GM19372 (cell line): ENCODE measurements around the gene GPR143.
A peak's percentile ranks its signal among the peaks of the same experiment; 100 is the strongest.
"Not testable (repeated sequence)": the region's sequence is repeated elsewhere in the genome, so short reads cannot be mapped to it uniquely, and the experiment has no call there.

Experiments used
- ATAC-seq: cut with Tn5 transposase; IDR thresholded peaks from one replicate; pipeline ENCODE4 v1.9.1; 2021; ENCODE audit warnings: mild to moderate bottlenecking, low read depth, moderate library complexity; ENCODE audit not compliant: unreplicated experiment

Gene GPR143

DNA sequence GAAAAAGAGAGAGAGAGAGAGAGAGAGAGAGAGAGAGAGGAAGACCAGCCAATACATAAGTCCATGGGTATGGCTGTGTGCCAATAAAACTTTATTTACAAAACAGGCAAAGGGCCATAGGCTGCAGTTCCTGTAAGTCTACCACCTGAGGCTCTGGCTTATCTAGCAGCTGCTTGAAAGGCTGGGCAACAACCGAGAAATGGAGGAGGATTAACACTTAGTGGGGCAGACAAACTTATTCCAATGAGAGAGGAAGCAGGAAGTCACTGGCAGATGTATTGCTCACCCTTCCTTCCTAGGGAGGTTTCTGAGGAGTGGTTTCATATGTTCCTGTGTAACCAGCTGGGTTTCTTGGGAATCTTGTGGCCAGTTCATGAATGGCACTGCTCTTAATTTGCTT is 4.7 kb upstream of the GPR143 start:
- no peak for ATAC-seq

DNA sequence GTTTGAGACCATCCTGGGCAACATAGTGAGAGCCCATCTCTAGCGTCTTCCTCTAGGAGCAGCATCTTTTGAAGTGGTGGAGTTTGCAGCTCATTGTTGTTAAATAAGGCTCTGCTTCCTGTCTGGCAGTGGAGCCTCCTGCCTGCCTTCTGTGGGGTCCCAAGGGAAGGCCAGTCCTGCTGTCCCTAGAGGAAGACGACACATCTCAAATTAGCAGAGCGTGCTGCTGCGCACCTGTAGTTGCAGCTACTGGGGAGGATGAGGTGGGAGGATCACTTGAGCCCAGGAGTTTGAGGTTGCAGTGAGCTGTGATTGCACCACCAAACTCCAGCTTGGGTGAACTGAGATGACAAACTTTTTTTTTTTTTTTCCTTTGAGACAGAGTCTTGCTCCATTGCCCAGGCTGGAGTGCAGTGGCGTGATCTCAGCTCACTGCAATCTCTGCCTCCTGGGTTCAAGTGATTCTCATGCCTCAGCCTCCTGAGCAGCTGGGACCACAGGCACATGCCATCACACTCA is 2.7 kb upstream of the GPR143 start:
- not testable (repeated sequence) for ATAC-seq

DNA sequence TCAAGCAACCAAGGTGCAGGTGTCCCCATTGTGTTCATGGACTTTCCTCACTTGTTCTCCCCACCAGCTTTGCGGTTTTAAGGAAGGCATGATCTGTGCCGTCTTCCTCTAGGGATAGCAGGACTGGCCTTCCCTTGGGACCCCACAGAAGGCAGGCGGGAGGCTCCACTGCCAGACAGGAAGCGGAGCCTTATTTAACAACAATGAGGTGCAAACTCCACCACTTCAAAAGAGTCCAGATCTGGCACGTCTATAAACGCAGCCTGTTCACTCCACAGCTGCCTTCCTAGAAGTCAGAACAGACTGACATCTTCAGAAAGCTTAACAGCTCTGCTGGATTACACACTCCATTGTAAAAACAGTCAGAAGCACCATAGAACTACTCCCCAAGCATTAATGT is 1.7 kb upstream of the GPR143 start:
- ATAC-seq, result no peak

DNA sequence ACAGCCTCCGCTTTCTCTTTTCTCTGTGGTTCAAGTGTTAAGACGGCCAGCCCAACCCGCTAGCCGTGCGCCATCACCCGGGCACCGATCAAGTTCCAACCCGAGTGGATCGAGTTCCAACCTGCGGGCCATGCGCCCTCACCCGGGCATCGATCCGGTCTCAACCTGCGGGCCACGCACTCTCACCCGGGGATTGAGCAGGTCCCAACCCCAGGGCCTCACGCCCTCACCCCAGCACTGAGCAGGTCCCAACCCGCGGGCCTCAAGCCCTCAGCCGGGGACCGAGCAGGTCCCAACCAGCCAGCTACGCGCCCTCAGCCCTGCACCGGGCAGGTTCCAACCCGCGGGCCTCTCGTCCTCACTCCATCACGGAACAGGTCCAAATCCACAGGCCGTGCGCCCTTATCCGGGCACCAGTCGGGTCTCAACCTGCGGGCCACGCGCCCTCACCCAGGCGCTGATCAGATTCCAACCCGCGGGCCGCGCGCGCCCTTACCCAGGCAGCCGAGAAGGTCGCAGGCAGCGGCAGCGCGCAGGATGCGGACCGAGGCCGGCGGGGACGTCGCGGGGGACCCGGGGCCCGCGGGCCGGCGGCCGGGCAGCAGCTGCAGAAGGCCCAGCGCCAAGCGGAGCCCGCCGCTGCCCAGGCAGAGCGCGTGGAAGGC is 443 bp downstream of the GPR143 start:
- ATAC-seq, result no peak

DNA sequence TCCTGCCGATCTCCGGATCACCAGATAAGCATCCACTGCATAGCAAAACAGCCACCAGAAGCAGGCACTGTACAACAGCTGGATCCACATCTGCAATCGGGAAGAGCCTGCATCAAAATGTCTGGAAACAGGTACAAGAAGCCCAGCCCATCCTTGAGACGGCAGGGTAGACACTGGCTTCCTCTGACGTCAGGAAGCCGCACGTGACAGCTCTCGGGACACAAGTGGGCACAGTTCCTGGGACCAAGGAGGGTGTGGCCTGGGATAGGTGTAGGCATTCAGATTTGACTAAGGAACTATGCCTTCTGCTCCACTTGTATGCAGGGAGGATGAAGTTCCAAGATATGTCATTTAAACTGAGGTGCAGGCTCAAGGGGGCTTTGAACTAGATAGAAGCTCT is 6.3 kb downstream of the GPR143 start:
- no peak for ATAC-seq

DNA sequence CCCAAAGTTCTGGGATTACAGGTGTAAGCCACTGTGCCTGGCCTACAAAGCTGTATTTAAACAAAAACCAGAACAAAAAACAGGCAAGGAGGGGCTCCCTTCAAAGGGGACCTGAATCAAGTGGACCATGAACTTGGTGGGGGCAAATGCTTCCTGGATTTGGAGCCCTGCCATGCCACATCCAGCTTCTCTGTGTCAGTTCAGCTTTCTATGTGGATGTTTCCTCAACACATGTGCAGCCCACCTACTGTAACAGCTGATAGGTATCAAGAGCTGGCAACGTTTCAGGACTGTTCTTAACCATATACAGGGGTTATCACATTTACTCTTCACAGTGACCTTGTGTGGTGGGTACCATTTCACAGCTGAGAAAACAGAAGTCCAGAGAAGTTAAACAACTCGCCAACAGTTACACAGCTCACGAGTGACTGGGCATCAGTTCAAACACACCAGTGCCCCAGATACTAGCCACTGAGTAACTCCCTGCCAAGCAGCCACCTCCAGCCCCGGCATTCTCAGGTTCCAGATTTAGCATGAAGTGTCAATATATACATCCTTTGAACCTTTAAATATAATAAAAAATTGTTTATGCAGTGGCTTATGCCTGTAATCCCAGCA is 7.5 kb downstream of the GPR143 start:
- ATAC-seq, result no peak

DNA sequence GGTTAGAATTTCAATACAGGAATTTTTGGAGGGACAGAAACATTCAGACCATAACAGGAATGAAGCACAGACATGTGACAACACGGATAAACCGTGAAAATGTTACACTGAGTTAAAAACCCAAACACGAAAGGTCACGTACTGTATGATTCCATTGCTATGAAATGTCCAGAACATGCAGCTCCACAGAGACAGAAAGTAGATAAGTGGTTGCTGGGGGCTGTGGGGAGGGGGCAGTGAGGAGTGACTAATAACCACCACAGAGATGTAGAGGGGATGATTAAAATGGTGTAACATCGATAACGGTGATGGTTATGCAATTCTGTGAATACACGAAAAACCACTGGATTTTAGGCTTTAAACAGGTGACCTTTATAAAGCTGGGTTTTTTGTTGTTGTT is 8.3 kb downstream of the GPR143 start:
- ATAC-seq, result no peak

DNA sequence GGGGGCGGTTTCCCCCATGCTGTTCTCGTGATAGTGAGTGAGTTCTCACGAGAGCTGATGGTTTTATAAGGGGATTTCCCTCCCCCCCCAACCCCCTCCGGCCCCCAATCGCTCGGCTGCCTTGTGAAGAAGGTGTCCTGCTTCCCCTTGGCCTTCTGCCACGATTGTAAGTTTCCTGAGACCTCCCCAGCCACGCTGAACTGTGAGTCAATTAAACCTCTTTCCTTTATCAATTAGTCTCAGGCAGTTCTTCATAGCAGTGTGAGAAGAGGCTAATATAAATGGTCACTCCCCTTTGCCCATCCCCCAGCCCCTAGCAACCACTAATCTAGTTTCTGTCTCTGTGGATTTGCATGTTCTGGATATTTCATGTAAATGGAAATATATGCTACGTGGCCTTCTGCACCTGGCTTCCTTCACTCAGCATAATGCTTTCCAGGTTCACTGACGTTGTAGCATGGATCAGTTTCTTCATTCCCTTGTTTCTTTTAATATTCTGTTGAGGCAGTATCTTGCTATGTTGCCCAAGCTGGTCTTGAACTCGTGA is 16.4 kb downstream of the GPR143 start:
- no peak for ATAC-seq

DNA sequence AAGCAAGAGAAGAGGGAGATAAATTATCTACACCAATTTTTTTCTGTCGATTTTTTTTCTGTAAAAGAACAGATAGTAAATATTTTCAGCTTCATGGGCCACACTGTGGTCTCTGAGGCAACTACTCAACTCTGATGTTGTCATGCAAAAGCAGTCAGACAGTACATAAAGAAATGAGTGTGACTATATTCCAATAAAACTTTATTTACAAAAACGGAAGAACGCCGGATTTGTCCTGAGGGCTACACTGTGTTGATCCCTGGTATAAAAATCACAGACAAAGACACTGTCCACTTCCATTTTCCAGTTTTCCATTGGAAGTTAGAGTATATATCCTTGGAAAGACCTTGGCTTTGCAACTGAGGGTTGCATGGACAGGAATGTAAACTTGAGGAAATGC is 18.0 kb downstream of the GPR143 start:
- no peak for ATAC-seq

DNA sequence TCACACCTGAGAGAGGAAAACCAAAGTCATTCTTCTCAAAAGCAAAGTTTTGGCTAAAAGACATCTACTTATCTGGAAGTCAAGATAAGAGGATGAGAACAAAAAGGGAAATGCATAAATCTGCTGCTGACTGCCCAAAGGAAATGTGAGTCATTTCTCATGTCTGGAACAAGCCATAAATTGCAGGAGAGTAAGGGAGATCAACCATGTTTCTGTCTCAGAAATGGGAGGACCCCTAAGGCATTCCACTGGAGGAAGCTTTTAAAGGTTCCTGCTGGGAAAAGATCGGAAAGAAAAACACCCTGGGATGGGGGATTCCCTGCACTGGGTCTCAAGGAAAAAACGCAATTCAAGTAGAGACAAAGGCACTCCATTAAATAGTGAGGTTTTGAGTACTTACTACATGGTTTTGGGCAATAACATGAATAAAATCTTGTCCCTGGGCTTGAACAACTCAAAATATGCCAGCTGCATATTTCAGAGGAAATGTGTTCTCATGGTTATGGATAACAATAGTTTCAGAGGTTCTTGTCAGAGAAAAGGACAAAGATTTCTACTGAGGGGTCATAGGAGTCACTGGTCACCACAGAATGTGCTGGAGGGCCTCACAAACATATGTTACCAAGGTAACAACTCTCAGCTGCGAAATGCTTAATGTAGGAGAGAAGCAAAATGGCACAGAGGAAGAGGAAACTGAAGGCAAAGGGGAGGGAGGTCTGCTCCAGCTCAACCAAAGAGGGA is 19.3 kb downstream of the GPR143 start:
- no peak for ATAC-seq

DNA sequence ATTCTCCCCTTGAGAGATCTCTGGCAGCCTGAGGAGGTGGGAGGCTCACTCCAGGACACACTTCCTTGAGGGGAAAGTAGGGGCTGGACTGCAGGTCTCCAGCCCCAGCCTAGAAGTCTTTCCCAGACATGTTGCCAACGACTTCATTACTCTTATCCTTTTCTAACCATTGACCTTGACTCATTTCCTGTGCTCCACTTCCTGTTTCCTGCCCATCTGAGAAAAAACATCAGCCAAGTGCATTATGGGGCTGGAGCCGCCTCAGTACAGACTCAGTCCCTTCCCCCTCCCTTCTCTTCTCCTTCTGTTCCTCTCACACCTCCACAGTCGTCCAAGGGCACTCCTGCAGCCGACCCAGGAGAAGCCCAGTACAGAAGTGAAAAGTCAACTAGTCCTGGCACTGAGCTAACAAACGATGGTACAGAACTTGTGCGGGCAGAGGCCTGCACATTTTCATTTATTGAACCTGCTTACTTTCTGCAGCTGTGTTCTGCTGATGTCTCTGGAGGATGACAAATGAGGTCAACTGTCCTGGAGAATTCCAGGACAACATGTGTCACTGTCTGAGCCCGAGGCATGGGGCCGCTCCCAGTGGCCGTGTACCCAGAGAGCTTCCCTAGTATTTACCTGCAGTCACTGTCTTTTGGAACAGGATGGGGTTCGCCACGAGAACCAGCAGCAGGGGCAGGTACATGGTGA is 20.1 kb downstream of the GPR143 start:
- ATAC-seq, result no peak

DNA sequence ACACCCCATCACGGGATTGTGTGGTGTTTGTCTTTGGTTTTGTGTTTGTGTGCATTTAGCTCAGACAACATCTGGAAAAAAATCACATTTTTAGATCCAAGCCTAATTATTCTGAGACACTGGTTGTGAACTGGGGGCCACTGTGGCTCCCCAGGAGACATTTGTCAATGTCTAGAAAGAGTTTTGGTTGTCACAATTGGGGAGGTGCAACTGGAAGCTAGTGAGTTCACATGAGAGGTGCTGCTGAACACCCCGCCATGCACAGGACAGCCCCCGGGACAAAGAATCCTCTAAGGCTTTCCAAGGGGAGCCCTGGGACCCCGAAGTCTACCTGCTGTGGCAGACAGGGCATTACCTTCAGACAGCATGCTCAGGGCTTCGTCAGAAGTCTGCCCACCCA is 26.5 kb downstream of the GPR143 start:
- ATAC-seq, result no peak

DNA sequence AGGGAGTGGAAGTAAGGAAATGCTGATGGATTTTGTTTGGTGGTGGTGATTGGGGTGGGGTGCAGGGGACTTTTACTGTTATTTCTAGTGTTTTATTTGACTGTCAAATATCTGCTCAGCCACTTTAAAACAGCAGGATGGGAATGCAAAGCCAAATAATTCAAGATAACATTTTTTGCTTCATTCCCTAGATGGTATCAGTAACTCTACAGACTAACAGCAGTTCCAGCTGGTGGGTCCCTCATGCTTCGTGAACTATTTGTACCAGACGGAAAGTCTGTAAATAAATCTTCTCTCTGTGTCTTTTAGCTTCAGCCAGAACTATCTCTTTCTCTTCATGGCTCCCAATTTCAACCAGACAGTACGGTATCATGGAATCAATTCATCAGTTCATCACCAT is 27.5 kb downstream of the GPR143 start:
- ATAC-seq, result no peak

DNA sequence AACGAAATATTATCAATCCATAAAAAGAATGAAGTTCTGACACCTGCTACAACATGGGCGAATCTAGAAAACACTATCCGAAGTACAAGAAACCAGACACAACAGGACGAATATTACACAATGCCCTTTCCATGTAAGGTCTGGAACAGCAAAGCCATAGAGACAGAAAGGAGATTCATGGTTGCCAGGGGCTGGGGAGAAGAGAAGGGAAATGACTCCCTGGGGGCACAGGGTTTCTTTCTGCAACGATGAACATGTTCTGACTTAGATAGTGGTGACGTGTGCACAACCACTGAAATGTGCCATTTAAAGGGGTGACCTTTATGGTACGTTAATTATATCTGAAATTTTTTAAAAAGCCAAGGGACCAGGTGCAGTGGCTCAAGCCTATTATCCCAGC is 28.3 kb downstream of the GPR143 start:
- ATAC-seq, result no peak

DNA sequence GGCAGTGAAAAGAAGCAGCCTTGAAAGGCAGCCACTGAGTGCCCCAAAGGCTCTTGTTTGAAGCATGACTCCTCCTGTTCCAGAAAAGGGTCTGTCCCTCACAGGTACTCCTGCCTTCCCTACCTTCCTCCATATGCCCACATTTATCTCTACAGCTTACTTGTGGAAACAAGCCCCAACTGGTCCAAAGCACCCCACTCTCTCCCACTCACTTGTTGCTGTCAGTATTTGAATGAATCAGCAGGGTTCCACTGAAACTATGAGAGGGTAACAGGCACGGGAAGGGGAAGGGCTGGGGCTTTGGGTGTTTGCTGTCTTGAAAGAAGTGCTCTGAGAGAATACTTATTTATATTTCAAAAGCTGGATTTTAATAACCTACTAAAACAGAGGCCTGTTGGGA is 34.9 kb downstream of the GPR143 start:
- peak; percentile 62 for ATAC-seq

DNA sequence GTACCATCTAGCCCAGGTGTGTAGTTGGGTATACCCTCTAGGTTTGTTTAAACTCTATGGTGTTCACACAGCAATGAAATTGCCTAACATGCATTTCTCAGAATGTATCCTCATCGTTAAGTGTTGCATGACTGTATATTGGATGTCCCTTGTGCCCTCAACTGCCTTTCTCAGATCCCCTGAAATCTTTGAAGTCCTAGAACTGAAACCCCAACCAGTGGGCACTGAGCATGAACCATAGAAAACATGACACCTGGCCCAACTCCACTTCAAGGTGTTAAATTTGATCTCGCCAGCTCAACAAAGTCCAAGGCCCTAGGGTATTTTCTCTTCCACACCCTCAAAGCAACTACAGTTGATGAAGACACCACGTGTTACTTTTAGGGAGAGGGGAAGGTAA is 35.6 kb downstream of the GPR143 start:
- ATAC-seq, result no peak

DNA sequence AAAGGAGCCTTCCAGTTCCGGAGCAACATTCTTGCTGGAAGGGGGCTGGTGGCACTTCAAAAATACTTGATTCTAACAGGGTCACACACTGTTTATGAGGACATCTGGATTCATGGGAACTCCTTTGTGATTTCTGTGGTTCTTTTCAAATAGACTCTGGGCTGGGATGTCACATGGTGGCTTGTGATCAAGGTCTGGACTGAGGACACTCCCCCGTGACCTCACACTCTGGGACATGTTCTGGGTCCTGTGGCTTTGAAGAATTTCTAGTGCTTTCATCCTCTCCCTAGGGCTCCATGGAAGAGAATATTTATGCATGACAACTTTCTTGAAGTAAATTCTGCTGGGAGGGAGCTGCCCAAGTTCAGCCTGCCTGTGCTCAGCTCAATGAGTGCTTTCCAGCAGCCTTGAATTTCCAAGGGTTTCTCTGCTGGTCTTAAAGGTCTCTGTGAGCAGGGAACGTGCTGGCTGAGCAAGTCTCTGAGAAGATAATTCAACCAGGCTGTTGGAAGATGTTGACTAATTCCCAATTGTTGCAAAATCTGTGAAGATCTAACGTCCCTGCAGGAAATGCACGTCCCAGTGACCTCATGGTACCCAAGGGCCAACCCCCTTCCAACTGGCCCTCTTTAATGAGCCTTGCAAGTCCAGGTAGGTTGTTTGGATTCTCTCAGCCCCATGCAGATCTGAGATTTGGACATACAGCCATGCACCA is 36.3 kb downstream of the GPR143 start:
- no peak for ATAC-seq

DNA sequence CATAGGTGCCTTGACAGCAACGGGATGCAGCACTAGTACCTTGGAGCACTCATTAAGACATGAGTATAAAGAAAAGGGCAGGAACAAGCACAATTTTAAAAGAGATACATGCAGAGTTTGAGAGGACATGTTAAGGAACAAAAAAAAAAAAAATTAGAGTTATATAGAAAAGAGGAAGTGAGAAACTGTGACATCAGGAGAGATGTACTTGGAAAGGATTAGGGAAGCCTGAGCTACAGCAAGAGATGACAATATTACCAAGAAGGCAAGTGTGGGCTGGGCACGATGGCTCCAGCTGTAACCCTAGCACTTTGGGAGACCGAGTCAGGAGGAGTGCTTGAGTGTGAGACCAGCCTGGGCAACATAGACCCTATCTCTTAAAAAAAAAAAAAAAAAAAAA is 37.4 kb downstream of the GPR143 start:
- ATAC-seq, result no peak

DNA sequence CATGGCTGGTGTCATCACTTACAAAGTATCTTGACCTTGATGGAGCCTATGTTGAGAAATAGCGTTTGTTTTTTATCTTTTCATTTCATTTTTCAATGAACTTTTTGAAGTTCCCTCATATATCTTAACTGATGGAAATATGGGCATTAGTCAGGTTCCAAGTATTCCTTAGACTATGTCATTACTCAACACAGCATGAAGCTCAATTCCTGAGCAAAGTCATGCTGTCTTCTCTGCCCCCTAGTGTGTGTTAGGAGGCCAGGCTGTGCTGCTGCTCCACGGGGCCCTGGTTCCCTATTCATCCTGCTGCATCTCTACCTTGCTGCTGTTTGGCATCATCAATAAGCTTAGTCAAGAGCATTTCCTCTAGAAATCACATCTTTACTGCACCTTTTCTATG is 40.9 kb downstream of the GPR143 start:
- no peak for ATAC-seq

DNA sequence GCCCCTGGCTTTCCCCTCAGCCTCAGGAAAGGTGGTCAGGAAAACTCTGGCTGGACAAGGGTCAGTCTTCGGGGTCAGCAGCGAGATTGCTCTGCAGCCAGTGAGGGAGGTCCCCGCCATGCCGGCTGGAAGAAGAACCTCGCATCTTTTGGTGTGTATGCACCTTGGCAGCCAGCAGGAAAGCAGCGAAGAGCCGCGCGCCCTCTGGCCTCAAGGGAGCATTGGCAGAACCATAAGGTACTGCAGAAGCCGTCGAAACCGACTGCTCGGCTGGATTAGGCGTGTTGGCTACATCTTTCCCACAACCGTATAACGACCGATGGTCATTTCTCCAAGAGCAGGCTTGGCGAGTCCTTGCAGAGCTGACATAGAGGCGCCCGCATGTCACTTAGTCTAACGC is 48.3 kb downstream of the GPR143 start:
- ATAC-seq, result no peak
